GM23338 (cell line): ENCODE data around the gene EML1.

Experiments used
- CREB1 ChIP-seq: fragments of 250-450 bp; sonication (Bioruptor Pico); IDR thresholded peaks from 2 replicates; pipeline ENCODE4 v1.5.0; 2020; ENCODE audit warnings: low read depth, mild to moderate bottlenecking, moderate library complexity
- EZH2 ChIP-seq: fragments of 200-600 bp; sonication (generic); IDR thresholded peaks from one replicate; pipeline ENCODE4 v1.8.0; 2017; ENCODE audit warnings: antibody characterized with exemption, mild to moderate bottlenecking, low read depth; ENCODE audit not compliant: unreplicated experiment
- EZH2phosphoT487 ChIP-seq: fragments of 200-600 bp; sonication (generic); IDR thresholded peaks from one replicate; pipeline ENCODE4 v1.8.1; 2018; ENCODE audit warnings: antibody characterized with exemption; ENCODE audit not compliant: unreplicated experiment
- JUNB ChIP-seq: IDR thresholded peaks from one replicate; pipeline ENCODE4 v1.6.1; 2016; ENCODE audit warnings: antibody characterized with exemption; ENCODE audit not compliant: unreplicated experiment
- NANOG ChIP-seq: IDR thresholded peaks from 2 replicates; pipeline ENCODE4 v1.6.1; 2016; ENCODE audit warnings: antibody characterized with exemption, borderline replicate concordance
- POLR2AphosphoS5 ChIP-seq: IDR thresholded peaks from 2 replicates; pipeline ENCODE4 v1.6.1; 2016; ENCODE audit warnings: antibody characterized with exemption, low read depth
- STAT1 ChIP-seq: IDR thresholded peaks from one replicate; pipeline ENCODE4 v1.6.1; 2016; ENCODE audit warnings: antibody characterized with exemption; ENCODE audit not compliant: unreplicated experiment
- ZNF114 ChIP-seq: fragments of 250-450 bp; sonication (Bioruptor Pico); IDR thresholded peaks from 2 replicates; pipeline ENCODE4 v1.5.0; 2020; ENCODE audit warnings: mild to moderate bottlenecking, moderate library complexity
- TF ChIP-seq, protein P1 (sequence below), 2 experiments: fragments of 200-600 bp in 1 of 2; sonication (generic) in 1 of 2; conservative IDR thresholded peaks; 2 replicates each; pipeline versions ENCODE4 v1.5.1 to v1.6.1; 2016 to 2017; ENCODE audit warnings: antibody characterized with exemption in 2 of 2, low read depth in 2 of 2, mild to moderate bottlenecking in 2 of 2, moderate library complexity in 1 of 2
- TF ChIP-seq, protein P2 (sequence below): IDR thresholded peaks from one replicate; pipeline ENCODE4 v1.6.1; 2018; ENCODE audit warnings: antibody characterized with exemption; ENCODE audit not compliant: unreplicated experiment
- TF ChIP-seq, protein P3 (sequence below): IDR thresholded peaks from 2 replicates; pipeline ENCODE4 v1.6.1; 2016; ENCODE audit warnings: antibody characterized with exemption

DNA sequence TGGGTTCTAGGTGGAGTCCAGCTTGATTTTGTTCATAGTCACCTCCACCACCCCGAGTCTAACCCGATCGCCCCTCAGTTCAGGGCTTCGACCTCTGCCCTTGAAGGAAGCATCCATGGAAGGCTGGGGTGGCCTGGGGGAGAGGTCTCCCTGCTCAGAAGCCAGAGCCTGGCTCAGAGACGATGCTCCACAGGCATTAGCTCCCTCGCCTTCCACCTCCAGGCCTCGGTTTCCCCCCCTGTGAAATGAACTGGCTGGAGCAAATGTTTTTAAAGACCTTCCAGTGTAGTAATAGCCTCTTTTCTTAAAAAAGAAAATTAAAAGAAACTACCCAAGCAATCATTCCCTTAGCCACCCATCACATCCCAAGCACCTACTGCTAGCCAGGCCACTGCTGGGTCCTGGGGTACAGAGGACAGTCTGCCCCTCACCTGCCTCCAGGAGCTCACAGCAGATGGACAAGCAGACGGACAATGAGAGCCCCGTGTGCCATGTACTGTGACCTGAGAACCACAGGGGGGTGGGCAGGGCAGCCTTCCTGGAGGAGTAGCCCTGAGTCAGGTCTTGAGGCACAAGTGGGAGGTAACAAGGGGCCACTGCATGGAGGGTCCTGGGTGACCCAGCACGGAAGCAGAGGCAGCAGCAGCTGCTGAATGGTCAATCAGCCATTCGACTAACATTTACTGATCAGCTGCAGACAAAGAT is 42.3 kb upstream of the EML1 start:
- TF ChIP-seq EZH2phosphoT487 (no peak), NANOG (no peak), EZH2 (no peak), POLR2AphosphoS5 (no peak), JUNB (no peak), CREB1 (CRISPR knock-in tag) (no peak), STAT1 (no peak), ZNF114 (CRISPR knock-in tag) (no peak)
- TF ChIP-seq, protein P1, sequence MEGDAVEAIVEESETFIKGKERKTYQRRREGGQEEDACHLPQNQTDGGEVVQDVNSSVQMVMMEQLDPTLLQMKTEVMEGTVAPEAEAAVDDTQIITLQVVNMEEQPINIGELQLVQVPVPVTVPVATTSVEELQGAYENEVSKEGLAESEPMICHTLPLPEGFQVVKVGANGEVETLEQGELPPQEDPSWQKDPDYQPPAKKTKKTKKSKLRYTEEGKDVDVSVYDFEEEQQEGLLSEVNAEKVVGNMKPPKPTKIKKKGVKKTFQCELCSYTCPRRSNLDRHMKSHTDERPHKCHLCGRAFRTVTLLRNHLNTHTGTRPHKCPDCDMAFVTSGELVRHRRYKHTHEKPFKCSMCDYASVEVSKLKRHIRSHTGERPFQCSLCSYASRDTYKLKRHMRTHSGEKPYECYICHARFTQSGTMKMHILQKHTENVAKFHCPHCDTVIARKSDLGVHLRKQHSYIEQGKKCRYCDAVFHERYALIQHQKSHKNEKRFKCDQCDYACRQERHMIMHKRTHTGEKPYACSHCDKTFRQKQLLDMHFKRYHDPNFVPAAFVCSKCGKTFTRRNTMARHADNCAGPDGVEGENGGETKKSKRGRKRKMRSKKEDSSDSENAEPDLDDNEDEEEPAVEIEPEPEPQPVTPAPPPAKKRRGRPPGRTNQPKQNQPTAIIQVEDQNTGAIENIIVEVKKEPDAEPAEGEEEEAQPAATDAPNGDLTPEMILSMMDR (conservative IDR thresholded peaks at IDR 0.05; ENCODE audit: low read depth in 2 of 2): no peak
- TF ChIP-seq, protein P2, sequence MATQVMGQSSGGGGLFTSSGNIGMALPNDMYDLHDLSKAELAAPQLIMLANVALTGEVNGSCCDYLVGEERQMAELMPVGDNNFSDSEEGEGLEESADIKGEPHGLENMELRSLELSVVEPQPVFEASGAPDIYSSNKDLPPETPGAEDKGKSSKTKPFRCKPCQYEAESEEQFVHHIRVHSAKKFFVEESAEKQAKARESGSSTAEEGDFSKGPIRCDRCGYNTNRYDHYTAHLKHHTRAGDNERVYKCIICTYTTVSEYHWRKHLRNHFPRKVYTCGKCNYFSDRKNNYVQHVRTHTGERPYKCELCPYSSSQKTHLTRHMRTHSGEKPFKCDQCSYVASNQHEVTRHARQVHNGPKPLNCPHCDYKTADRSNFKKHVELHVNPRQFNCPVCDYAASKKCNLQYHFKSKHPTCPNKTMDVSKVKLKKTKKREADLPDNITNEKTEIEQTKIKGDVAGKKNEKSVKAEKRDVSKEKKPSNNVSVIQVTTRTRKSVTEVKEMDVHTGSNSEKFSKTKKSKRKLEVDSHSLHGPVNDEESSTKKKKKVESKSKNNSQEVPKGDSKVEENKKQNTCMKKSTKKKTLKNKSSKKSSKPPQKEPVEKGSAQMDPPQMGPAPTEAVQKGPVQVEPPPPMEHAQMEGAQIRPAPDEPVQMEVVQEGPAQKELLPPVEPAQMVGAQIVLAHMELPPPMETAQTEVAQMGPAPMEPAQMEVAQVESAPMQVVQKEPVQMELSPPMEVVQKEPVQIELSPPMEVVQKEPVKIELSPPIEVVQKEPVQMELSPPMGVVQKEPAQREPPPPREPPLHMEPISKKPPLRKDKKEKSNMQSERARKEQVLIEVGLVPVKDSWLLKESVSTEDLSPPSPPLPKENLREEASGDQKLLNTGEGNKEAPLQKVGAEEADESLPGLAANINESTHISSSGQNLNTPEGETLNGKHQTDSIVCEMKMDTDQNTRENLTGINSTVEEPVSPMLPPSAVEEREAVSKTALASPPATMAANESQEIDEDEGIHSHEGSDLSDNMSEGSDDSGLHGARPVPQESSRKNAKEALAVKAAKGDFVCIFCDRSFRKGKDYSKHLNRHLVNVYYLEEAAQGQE: no peak
- TF ChIP-seq, protein P3, sequence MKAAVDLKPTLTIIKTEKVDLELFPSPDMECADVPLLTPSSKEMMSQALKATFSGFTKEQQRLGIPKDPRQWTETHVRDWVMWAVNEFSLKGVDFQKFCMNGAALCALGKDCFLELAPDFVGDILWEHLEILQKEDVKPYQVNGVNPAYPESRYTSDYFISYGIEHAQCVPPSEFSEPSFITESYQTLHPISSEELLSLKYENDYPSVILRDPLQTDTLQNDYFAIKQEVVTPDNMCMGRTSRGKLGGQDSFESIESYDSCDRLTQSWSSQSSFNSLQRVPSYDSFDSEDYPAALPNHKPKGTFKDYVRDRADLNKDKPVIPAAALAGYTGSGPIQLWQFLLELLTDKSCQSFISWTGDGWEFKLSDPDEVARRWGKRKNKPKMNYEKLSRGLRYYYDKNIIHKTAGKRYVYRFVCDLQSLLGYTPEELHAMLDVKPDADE: no peak
